WI38 (cell line): ENCODE results near the gene OR7C1.
"Not testable (repeated sequence)": the region's sequence is repeated elsewhere in the genome, so short reads cannot be mapped to it uniquely, and the experiment has no call there.

Source experiments
- H3K4me3 ChIP-seq: 2 replicates; pipeline ENCODE4 v1.5.1; 2011; ENCODE audit warnings: low read depth, mild to moderate bottlenecking, control low read depth, low read length
- TF ChIP-seq, protein P1 (sequence below): IDR thresholded peaks from 2 replicates; pipeline ENCODE4 v1.5.1; 2012; ENCODE audit warnings: low read depth, mild to moderate bottlenecking, control low read depth, low read length

The OR7C1 gene

DNA sequence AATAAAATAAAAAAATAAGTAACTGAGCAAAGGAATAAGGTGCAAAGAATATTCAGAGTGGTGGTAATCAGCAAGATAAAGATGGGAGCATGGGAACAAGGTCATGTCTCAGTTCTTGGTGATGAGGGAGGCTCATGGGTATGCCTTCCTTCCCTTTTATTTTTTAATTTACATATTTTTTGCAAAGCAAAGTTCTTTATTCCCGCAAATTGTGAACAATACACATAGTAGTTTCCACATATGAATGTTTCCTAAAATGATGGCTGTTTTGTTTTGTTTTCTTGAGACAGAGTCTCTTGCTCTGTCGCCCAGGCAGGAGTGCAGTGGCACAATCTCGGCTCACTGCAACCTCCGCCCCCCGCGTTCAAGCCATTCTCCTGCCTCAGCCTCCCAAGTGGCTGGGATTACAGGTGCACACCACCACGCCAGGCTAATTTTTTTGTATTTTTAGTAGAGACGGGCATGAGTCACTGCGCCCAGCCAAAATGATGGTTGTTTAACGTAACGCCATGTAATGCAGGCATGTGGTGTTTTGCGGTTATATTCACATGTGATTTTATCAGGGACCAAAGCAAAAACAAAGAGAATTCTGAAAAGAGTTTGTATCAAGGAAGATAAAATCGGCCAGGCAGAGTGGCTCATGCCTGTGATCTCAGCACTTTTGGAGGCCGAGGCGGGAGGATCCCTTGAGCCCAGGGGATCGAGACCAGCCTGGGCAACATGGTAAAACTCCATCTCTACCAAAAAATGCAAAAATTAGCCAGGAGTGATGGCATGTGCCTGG is 52.2 kb downstream of the OR7C1 start:
- no peak overlapping the region for H3K4me3 ChIP-seq
- TF ChIP-seq, protein P1, sequence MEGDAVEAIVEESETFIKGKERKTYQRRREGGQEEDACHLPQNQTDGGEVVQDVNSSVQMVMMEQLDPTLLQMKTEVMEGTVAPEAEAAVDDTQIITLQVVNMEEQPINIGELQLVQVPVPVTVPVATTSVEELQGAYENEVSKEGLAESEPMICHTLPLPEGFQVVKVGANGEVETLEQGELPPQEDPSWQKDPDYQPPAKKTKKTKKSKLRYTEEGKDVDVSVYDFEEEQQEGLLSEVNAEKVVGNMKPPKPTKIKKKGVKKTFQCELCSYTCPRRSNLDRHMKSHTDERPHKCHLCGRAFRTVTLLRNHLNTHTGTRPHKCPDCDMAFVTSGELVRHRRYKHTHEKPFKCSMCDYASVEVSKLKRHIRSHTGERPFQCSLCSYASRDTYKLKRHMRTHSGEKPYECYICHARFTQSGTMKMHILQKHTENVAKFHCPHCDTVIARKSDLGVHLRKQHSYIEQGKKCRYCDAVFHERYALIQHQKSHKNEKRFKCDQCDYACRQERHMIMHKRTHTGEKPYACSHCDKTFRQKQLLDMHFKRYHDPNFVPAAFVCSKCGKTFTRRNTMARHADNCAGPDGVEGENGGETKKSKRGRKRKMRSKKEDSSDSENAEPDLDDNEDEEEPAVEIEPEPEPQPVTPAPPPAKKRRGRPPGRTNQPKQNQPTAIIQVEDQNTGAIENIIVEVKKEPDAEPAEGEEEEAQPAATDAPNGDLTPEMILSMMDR = no peak

GRCh38 chr19:14781713-14782536 is 53.1 kb downstream of the OR7C1 start:
- not testable (repeated sequence) for H3K4me3 ChIP-seq

GRCh38 chr19:14780622-14781225 is 54.3 kb downstream of the OR7C1 start:
- H3K4me3 ChIP-seq = not testable (repeated sequence)

GRCh38 chr19:14779151-14779550 is 55.8 kb downstream of the OR7C1 start:
- TF ChIP-seq, protein P1 = no peak

DNA sequence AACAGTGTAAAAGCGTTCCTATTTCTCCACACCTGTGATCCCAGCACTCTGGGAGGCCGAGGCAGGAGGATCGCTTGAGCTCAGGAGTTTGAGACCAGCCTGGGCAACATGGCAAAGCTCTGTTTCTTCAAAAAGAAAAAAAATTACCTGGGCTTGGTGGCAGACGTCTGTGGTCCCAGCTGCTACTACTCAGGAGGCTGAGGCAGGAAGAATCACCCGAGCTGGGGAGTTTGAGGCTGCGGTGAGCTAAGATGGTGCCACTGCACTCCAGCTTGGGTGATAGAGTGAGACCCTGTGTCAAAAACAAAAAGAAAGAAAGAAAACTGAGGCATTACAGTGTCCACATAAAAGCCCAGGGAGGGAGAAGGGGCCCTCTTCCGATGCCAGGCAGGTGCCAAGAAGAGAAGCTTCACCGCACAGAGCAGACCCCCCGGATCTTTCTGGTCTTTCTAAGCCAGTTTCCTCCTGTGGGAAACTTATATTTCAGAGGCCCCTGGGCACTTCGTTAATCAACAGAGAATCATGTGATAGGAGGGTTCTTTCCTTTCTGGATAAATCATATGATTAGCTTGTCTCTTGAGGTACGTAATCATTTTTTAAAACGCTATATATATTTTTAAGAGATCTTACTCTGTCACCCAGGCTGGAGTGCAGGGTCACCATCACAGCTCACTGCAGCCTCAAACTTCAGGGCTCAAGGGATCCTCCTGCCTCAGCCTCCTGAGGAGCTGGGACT is 56.7 kb downstream of the OR7C1 start, which contains the start of gene ADGRE2:
ADGRE2 (minus strand) TSS at position 451 of the 736 bp plus-strand sequence. CDS start 1,804 bp downstream, outside the sequence.
- H3K4me3 ChIP-seq = not testable (repeated sequence)

More at GRCh38 chr19:14779151-14779550, 55.8 kb downstream of the OR7C1 start:
- no peak overlapping the region for H3K4me3 ChIP-seq

GRCh38 chr19:14777645-14778044 is 57.3 kb downstream of the OR7C1 start:
- not testable (repeated sequence) for H3K4me3 ChIP-seq

GRCh38 chr19:14775869-14776586 is 59.0 kb downstream of the OR7C1 start:
- no peak overlapping the region for H3K4me3 ChIP-seq
- TF ChIP-seq, protein P1 = no peak

GRCh38 chr19:14775326-14775725 is 59.7 kb downstream of the OR7C1 start:
- not testable (repeated sequence) for H3K4me3 ChIP-seq

- H3K4me3 ChIP-seq = no peak overlapping the region
- TF ChIP-seq, protein P1 = no peak
These were observed 60.6 kb downstream of the OR7C1 start for GRCh38 chr19:14774373-14774772.

DNA sequence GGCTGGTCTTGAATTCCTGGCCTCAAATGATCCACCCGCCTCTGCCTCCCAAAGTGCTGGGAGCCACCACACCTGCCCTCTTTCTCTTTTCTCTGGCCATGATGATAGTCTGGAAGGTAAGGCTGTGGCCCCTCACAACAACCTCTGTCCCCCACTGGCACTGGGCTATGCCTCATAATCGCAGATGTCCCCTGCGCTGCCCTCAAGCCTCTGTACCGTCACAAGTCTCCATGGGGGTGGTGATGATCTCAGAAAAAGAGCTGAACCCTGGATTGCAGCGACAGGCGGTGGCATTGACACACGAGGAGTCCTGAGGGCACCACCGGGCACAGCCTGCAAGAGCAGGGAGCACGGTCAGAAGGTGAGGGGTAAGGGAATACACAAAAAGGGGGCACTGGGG is 61.3 kb downstream of the OR7C1 start:
- not testable (repeated sequence) for H3K4me3 ChIP-seq
